ENCODE measurements around the gene ACTN4. TPM values are rescaled to one million over a fixed set of nuclear protein-coding genes. Genes with fewer than 3 reads are reported as not detected.
A peak's percentile ranks its signal among the peaks of the same experiment; 100 is the strongest.

ACTN4 gene
- total and polyA plus RNA-seq, 2 donors (not counting 1 experiment from before 2014, with no cell fraction given) = 108 to 164 TPM

DNA sequence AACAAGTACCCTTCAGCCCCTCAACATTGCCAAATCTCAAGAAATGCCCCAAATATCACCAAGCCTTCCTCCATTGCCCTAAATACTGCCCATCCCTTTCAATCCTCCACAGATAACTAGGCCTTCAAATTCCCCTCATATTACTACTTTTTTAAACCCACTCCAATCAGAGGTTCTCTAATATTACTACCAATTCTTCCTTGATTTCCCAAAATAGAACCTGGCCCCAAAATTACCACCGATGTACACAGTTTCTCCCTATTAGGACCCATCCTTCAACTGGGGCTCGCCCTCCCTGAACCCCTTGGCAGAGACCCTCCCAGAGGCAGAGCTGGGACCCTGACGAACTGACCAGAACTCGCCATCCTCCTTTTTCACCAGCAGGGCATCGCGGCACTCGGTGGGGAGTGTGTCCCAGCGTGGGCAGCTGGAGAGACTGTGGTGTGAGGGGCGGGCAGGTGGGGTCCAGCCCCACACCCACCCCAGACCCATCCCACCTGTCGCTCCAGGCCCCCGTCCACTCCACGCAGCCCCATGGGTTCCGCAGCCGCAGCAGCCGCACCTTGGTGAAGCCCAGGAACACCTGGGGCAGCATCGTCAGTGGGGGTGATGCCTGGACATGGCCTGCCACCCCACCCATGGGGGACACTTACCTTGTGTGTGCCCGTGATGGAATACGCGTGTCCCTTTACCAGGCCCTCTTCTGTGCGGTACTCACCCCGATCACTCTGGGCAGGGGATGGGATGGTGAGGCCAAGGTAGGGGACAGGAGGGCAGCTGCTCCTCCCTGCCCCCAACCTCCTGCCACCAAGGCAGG, 90.7 kb downstream of the ACTN4 start:
- CTCF ChIA-PET = interaction anchor here (0.6 to 2.0 kb wide), 2 partner anchors 32 to 511 kb away, joined by 4 to 8 read pairs; no protein-coding TSS in a partner anchor

More for the DNA sequence above, 90.7 kb downstream of the ACTN4 start:
- H3K9me3 Mint-ChIP-seq (ENCODE audit: insufficient read depth) = no peaks in the 10 kb centered on the region
- Histone ChIP-seq H2AFZ (ENCODE audit: insufficient read depth, low read depth, low read length, poor library complexity, severe bottlenecking) (peak overlapping the region; percentile 76), H3K27me3 (replicated peaks in 1 of 4; ENCODE audit: control extremely low read depth in 1 of 4, control insufficient read depth in 3 of 4, insufficient read depth in 4 of 4, low read length in 3 of 4) (no peaks in the 10 kb centered on the region), H3K4me2 (replicated peaks; ENCODE audit: low read depth, low read length, poor library complexity, severe bottlenecking) (no peak overlapping the region), H4K20me1 (ENCODE audit: control insufficient read depth, insufficient read depth, low read length, poor library complexity, severe bottlenecking) (no peaks in the 10 kb centered on the region), H3K79me2 (ENCODE audit: control insufficient read depth, insufficient read depth, low read length) (peaks cover 8% of the 10 kb centered on the region), H3K9ac (ENCODE audit: low read length) (peak overlapping the region; percentile 61), H3K27ac (ENCODE audit: low read length in 2 of 2) (peak overlapping the region in 1 of 2 donors; percentile 40), H3K9me3 (ENCODE audit: control extremely low read depth in 1 of 3, control insufficient read depth in 2 of 3, insufficient read depth in 1 of 3, low read length in 2 of 3) (peaks cover 0 to 8% (median 0%) of the 10 kb centered on the region in 3 donors), H3K4me1 (ENCODE audit: control insufficient read depth in 2 of 2, insufficient read depth in 2 of 2, low read length in 2 of 2) (peaks cover 29 to 45% of the 10 kb centered on the region in 2 donors), H3K4me3 (ENCODE audit: control extremely low read depth in 1 of 5, extremely low read depth in 1 of 5, insufficient read depth in 1 of 5, low read depth in 2 of 5, low read length in 4 of 5) (no peak overlapping the region), H3K36me3 (replicated peaks in 1 of 2; ENCODE audit: control extremely low read depth in 1 of 2, control insufficient read depth in 1 of 2, extremely low read depth in 1 of 2, insufficient read depth in 2 of 2, low read length in 1 of 2) (no peaks in the 10 kb centered on the region)
- intact Hi-C loops (cut with micrococcal nuclease) = loop anchor here (10.0 kb wide), 2 partner anchors 57 to 93 kb away; partner anchors contain the start of gene ACTN4
- H3K27ac Mint-ChIP-seq = peak overlapping the region; percentile 70
- H3K4me3 Mint-ChIP-seq = peak overlapping the region; percentile 74
- H3K4me1 Mint-ChIP-seq = peaks cover 41% of the 10 kb centered on the region
- POLR2A ChIA-PET = interaction anchor here (1.5 kb wide), 1 partner anchor 31 kb away, joined by 5 read pairs; no protein-coding TSS in a partner anchor
- no peaks in the 10 kb centered on the region for H3K27me3 Mint-ChIP-seq
- DNase-seq = peak; percentile 20
- WGBS (ENCODE audit: insufficient coverage) = 95% methylated on average over 15 of the region's 21 CpGs
- ATAC-seq (ENCODE audit: low read depth) = no peak
- TF ChIP-seq, protein P1, sequence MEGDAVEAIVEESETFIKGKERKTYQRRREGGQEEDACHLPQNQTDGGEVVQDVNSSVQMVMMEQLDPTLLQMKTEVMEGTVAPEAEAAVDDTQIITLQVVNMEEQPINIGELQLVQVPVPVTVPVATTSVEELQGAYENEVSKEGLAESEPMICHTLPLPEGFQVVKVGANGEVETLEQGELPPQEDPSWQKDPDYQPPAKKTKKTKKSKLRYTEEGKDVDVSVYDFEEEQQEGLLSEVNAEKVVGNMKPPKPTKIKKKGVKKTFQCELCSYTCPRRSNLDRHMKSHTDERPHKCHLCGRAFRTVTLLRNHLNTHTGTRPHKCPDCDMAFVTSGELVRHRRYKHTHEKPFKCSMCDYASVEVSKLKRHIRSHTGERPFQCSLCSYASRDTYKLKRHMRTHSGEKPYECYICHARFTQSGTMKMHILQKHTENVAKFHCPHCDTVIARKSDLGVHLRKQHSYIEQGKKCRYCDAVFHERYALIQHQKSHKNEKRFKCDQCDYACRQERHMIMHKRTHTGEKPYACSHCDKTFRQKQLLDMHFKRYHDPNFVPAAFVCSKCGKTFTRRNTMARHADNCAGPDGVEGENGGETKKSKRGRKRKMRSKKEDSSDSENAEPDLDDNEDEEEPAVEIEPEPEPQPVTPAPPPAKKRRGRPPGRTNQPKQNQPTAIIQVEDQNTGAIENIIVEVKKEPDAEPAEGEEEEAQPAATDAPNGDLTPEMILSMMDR (IDR thresholded peaks at IDR 0.05) = no peak
- no peak for TF ChIP-seq EZH2 (IDR thresholded peaks at IDR 0.05; ENCODE audit: borderline replicate concordance, insufficient read depth, low read depth, low read length, poor library complexity, severe bottlenecking)

Measured in B cell (primary cell).